Eye (tissue), 1 donor: ENCODE measurements around the gene NHEJ1.

ENCODE experiments used
- DNase-seq: peaks from one replicate; pipeline ENCODE4 v3.0.0-alpha.2; 2015

NHEJ1 gene

GRCh38 chr2:219056896-219057708 is 103.5 kb downstream of the NHEJ1 start:
- peak; percentile 18 for DNase-seq

- no peak for DNase-seq
Observed at GRCh38 chr2:219056176-219056895, 104.3 kb downstream of the NHEJ1 start.

DNA sequence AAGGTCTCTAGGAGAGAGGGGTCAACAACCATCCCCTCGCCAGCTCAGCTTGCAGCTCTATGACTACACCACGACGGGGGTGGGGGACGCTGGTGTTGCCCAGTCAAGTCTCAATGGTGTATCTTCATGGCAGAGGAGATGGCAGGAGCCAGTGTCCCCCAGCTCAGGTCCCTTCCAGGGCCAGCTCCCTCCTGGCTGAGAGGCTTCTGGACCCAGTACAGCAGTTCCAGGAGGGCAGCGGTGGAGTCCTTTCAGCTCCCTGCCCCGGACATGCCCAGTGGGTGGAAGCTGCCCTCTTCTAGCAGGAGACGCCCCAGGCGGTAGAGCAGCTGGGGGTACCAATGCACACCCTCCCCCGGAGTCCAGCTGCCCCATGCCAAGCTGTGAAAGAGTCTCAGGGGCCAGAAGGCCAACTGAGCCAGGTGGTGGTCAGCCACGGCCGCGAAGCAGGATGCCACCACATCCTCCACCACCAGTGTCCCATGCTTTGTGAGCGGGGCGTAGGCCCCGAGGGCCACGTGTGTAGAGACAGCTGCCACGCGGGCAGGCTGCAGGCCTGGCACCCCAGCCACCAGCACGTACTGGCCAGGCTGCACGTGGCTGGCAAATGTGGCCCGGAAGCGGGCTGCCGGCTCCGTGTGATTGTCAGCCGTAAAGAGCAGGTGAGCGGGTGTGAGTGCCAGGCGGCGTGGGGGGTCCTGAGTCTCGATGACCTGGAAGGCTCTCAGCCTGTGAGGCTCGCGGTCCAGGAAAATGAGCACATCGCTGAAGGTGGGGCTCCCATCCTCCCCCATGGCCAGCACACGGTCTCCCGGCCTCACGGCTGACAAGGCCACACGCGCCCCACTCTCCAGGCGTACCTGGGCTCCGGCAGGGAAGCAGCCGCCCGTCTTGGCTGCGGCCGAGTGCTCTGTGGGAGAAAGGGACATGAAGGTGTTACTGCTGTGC is 105.4 kb downstream of the NHEJ1 start:
- DNase-seq = no peak

DNA sequence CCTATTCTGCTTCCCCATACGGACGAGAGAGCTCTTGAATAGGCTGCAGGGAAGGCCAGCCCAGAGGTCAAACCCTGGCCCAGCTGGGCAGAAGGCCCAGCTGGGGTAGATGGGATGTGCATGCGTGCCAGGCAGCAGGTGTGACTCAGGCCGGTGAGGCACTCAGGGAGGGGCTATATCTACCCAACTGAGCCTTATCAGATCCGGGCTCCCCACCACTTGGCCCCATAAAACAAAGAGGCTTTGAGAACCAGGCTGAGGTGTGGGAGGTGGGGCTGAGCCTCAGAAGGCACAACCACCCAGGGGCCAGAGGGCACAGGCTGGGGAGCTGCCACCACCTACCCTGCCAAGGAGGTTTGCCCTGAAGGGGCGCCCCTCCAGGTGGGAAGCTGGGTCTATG is 111.3 kb downstream of the NHEJ1 start:
- DNase-seq = no peak

DNA sequence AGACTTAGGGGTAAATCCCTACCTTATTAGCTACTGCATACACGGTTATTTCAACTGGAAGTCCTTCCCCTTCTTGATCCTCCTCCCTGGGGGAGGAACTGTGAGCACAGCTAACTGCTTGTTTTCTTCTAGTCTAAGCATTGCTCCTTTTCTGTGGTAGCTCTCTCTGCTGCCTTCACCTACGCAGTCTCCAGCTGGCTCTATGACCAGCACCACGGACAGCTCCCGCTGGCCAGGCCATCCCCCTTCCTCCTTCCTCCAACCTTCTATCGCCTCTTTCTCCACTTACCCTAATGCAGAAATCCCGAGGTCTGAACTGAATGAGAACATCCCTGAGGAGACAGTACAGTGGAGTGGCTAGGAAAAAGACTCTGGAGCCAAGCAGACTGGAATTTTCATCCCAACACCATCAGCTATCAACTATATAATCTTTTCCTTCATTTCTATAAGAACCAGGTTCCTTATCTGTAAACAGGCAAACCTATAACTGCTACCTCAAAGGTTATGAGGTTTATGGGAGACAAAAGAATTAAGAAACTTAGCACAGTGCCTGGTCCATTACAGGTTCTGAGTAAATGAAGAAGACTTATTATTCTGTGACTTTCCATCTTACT is 114.6 kb downstream of the NHEJ1 start:
- peak; percentile 72 for DNase-seq

- no peak for DNase-seq
Observed at GRCh38 chr2:219042750-219043149, 117.9 kb downstream of the NHEJ1 start.

DNA sequence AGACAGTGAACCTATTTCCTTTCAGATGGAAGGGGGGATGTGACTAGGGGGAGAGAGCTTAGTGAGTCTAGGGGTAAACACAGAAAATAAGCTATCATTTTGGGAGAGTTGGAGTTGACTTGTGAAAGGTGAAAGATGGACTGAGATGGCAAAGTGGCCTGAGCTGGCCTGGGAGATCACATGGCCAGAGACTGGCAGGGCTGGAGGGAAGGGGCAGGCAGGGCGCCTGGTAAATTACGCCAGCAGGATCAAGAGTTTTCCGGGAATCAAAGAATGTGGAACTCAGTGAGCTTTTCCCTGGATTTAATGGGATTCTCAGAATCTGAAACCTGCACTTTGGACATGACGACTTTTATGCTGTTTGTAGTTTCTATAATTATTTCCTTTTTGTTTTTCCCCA is 118.5 kb downstream of the NHEJ1 start:
- no peak for DNase-seq

DNA sequence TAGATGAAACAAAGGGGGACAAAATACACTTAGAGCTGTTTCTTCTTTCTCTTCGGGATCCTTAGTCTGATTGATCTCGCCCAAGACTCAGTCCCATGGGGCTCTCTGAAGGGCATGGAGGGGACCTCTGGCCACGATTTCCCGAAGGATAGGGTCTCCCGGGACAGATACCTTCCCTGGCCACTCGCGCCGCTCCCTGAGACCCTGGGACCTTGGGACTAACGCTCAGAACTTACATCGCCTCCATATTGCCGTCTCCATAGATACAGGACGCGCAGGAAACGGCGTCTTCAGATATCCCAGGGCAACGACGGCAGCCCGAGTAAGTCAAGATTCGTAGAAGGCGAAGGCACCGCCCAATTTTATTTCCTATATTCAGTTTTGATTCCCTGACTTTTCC is 119.4 kb downstream of the NHEJ1 start, which contains the start of gene CFAP65:
Gene CFAP65 (minus strand): TSS at position 265 of the 400 bp plus-strand sequence. CDS start 2,468 bp downstream, outside the sequence.
- DNase-seq = peak; percentile 74

DNA sequence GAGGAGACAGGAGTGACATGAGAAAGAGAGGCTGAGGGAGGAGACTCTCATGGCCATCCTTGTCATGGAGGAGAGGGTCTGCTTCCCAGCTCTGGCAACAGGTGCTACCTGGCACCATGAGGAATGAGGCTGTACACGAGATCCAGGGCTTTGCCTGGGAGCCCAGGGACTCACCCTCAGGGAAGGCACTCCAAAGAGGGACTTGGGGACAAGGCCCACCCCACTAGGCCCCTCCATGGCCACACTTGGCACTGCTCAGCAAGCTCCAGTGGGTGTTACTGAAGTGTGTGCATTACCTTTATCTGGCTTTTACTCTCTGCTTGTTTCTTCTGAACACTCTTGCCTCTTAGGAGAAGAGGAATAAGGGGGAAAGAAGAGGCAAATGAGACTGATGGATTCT is 122.0 kb downstream of the NHEJ1 start:
- DNase-seq = no peak

- DNase-seq = no peak
Observed at GRCh38 chr2:219037783-219038499, 122.7 kb downstream of the NHEJ1 start.

DNA sequence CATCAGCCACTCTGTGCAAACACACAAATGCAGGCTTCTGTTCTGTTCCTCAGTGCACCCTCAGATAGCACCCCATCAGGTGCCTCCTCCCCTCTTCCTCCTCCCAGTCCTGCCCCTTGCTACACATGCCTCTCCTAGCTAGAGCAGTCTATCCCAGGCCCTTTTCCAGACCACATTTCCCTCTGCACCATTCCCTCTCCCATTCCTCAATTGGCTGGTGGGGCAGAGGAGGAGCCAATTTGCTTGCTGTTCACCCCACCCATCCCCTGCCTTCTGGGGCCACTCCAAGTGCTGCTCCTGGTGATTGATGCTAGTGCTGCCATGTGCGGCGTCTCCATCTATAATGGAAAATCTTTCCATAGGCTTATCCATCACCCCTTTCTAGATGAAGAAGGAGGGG is 124.7 kb downstream of the NHEJ1 start:
- no peak for DNase-seq

DNA sequence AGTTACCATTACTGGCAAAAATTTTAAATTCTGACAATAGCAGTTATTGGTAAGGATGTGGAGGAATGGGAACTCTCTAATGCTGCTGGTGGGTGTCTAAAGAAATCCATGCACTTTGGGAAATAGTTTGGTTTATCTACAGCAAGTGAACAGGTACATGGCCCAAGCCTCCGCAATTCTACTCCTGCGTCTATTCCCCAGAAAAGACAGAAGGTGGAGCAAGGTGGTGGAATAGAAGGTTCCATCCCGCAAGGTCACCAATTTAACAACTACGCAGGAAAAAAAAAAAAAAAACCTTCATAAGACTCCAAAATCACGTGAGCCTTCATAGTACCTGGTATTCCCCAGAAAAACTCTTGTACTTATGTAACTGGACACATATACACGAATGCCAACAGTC is 125.8 kb downstream of the NHEJ1 start:
- DNase-seq = no peak

DNA sequence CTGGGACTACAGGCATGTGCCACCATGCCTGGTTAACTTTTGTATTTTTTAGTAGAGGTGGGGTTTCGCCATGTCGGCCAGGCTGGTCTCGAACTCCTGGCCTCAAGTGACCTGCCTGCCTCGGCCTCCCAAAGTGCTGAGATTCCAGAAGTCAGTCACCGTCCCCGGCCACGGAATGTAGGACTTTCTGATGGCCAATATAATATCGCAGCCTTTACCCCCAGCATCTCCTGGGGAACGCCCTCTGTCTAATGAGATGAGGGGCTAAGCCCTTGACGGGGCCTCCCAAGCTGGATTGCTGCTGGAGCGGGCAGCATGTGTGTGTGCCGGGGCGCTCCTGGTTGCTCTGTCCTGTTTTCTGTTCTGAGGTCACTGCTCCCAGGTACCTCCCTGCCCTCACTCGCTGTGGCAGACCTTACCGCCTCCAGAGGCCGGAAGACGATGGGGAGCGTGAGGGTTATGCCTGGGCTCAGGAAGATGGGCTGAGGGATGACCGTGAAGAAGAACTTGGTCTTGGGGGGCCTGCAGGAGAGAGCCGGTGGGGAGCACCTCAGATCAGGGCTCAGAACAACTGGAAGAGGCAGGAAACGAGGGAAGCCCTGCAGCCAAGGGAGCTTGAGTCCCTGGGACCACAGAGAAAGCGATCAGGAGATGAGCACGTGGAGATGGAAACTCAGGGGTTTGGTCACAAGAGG is 128.4 kb downstream of the NHEJ1 start:
- no peak for DNase-seq

DNA sequence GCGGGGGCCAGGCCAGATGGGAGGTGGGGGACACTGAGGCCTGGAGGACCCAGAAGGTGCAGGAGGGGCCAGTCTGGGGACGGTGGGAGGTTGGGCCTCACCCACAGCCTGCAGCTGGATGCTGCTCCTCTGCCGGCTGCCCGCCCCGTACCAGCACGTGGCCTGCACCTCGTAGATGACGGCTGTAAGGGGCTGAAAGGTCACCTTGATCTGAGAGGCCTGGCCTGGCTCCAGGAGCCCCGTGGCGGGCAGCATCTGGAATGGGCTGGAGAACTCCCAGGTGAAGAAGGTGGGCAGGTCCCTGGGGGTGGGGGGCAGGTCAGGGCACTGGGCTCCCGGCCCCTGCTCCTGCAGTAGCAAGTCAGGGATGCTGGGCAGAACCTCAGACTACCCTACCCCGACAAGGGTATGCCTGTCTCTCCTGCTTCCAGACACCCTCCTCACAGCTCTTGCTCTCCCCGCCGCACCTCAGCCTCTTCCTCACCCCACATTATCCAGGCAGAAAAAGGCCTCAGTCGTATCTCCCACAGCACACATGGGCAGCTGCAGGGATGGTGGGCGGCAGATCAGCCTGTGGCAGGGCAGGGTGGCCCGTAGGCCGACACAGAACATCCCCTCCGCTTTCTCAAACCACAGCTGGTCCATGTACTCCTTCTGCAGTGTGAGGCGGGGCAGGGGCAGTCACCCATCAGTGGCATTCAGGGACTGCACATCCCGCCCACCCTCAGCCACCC is 129.4 kb downstream of the NHEJ1 start:
- no peak for DNase-seq

GRCh38 chr2:219030177-219030940 is 130.3 kb downstream of the NHEJ1 start:
- DNase-seq = no peak

DNA sequence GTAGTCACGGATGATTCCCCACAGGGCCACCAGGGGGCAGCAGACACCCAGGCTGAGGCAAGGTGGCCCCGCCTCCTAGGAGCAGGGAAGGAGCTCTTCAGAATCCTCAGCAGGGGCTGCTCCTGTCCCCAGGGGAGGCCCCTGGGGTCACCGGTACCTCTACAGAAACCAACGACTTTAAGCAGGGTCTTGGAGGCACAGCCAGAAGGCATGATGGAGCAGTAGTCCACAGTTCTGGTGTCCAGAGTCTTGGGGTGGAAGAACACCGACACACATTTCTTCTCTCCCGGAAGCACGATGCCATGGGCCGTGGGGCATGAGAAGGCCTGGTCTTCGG is 130.8 kb downstream of the NHEJ1 start:
- DNase-seq = peak; percentile 90

DNA sequence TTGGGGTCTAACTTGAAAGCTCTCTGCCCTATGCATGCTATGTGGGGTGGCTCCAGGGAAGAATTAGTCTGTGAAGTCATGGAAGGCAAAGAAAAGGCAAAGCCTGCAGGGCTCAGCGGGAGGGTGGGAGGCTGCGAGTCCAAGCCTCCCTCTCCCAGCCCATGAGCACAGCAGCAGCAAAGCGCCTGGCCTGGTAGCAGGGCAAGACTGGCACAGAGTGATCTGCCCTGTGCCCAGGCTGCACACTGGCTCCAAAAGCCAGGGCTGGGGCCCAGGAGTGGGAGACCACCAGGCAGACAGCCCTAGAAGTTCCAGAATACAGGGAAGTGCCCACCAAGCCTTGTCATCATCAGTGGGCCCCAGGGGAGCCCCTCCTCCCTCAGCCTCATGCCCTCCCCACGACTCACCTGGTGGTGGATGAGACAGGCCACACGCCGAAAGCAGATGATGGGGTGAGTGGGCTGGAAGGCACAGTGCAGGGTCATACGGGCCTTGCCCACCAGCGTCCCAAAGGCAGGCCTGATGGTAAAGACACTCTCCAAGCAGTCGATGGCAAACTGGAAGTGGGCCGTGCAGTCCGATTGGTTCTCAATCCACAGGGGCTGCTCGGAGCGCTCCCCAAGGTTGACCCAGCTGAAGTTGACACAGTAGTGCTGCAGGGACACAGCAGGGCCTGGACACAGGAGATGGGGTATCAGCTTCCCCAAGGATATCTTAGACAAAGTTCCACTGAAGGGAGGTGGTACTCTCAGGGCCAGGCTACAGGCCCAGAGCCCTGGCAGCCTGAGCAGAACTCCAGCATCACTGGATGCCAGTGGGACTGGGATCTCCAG is 131.4 kb downstream of the NHEJ1 start:
- no peak for DNase-seq

- DNase-seq = no peak
Observed at GRCh38 chr2:219028141-219028540, 132.5 kb downstream of the NHEJ1 start.

DNA sequence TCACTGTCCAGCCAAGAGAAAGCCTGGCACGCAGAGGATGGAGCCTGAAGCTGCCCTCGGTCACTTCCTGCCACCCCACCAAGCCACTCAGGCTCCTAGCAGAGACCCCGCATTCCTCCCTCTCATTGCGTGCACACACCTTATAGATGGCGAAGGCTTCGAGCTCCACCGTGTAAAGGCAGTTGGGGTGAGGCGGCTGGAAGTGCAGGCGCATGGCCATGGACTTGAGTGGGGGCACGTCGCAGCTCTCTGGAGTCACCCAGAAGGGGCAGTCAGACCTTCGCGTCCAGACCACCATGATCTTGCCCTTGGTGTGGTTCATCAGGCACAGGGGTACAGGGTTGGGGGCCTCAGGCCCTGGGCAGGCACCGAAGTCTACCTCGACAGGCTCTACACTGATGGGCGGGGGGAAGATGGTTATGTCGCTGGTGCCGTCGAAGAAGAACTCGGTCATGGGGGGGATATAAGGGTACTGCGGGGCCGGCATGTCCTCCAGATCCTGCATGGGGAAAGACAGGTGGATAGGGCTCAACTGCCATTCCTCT is 133.0 kb downstream of the NHEJ1 start:
- no peak for DNase-seq
